SU-DHL-6 (cell line): ENCODE results near the gene ALDH3A2.

Experiments
- H2AFZ ChIP-seq: fragments of 200-600 bp; sonication (generic); 2 replicates; pipeline ENCODE4 v1.6.1; 2014; ENCODE audit warnings: low read depth, mild to moderate bottlenecking, moderate library complexity, mixed read lengths, antibody characterized with exemption, low read length; ENCODE audit not compliant: severe bottlenecking
- H3F3A ChIP-seq: fragments of 200-600 bp; shearing (Covaris generic); 2 replicates; pipeline ENCODE4 v1.6.0; 2016; ENCODE audit warnings: antibody characterized with exemption, mild to moderate bottlenecking; ENCODE audit not compliant: insufficient read depth
- H3K27ac ChIP-seq: fragments of 200-600 bp; sonication (generic); 2 replicates; pipeline ENCODE4 v1.5.1; 2016; ENCODE audit warnings: low read depth, mild to moderate bottlenecking, low read length, moderate library complexity, mixed read lengths
- H3K27me3 ChIP-seq: fragments of 200-600 bp; sonication (generic), shearing (Covaris generic); 2 replicates; pipeline ENCODE4 v1.6.0; 2014; ENCODE audit warnings: mild to moderate bottlenecking, low read length
- H3K36me3 ChIP-seq: fragments of 200-600 bp; sonication (generic); 2 replicates; pipeline ENCODE4 v1.6.1; 2014; ENCODE audit warnings: mild to moderate bottlenecking, low read length, mixed read lengths
- H3K4me2 ChIP-seq: fragments of 300-600, 200-600 bp; shearing (Covaris generic), sonication (generic); 2 replicates; pipeline ENCODE4 v1.6.0; 2014; ENCODE audit warnings: low read length, low read depth, mild to moderate bottlenecking; ENCODE audit not compliant: poor library complexity, severe bottlenecking
- H3K4me3 ChIP-seq: fragments of 200-600 bp; sonication (generic); 2 replicates; pipeline ENCODE4 v1.5.1; 2014; ENCODE audit warnings: antibody characterized with exemption, low read length, mild to moderate bottlenecking, mixed read lengths; ENCODE audit not compliant: insufficient read depth, poor library complexity, severe bottlenecking
- H3K79me2 ChIP-seq: fragments of 200-600 bp; sonication (generic); 2 replicates; pipeline ENCODE4 v1.6.1; 2014; ENCODE audit warnings: mild to moderate bottlenecking, low read length, moderate library complexity; ENCODE audit not compliant: insufficient read depth
- H3K9ac ChIP-seq: fragments of 200-600 bp; sonication (generic); 2 replicates; pipeline ENCODE4 v1.7.0; 2014; ENCODE audit warnings: mild to moderate bottlenecking, low read length
- H3K9me2 ChIP-seq: fragments of 200-600 bp; sonication (generic); replicated peaks from 2 replicates; pipeline ENCODE4 v1.6.1; 2014; ENCODE audit warnings: low read length; ENCODE audit not compliant: insufficient read depth
- H3K9me3 ChIP-seq: fragments of 200-600 bp; sonication (generic); 2 replicates; pipeline ENCODE4 v1.6.1; 2014; ENCODE audit warnings: low read length, mixed read lengths; ENCODE audit not compliant: insufficient read depth
- H4K20me1 ChIP-seq: fragments of 200-600 bp; sonication (generic); 2 replicates; pipeline ENCODE4 v1.6.1; 2014; ENCODE audit warnings: low read depth, mild to moderate bottlenecking, antibody characterized with exemption, low read length, moderate library complexity, mixed read lengths
- EZH2phosphoT487 ChIP-seq: fragments of 200-600 bp; sonication (generic), shearing (Covaris generic); conservative IDR thresholded peaks from 2 replicates; pipeline ENCODE4 v1.6.1; 2018; ENCODE audit warnings: mild to moderate bottlenecking, antibody characterized with exemption, low read length, moderate library complexity, mixed read lengths
- TF ChIP-seq, protein P1 (sequence below): fragments of 200-600 bp; sonication (generic); IDR thresholded peaks from one replicate; pipeline ENCODE4 v1.5.1; 2017; ENCODE audit warnings: antibody characterized with exemption, mild to moderate bottlenecking, low read length, moderate library complexity; ENCODE audit not compliant: insufficient read depth, poor library complexity, severe bottlenecking

Gene ALDH3A2

DNA sequence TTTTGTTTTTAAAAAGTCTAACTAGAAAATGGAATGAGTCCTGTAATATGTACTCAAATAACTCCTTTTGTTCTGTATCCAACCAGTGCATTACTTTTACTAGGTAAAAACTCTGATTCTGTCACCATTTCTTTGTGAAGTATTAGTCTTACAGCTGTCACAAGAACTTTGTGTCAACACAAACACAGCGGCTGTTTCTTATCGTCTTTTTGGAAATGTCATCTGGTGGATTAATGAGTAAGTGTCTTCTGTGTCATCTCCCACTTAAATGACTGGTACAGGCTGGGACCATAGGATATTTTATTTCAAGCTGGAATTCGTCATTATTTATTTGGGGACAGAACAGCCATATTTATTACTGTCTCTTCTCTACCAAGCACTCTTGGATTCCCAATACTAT lies 19.1 kb upstream of the ALDH3A2 start:
- Histone ChIP-seq H3K36me3 (no peaks in the 10 kb centered on the region), H3F3A (no peaks in the 10 kb centered on the region), H2AFZ (no peak overlapping the region), H3K27ac (no peak overlapping the region), H3K9me3 (no peaks in the 10 kb centered on the region), H3K79me2 (no peaks in the 10 kb centered on the region), H4K20me1 (no peaks in the 10 kb centered on the region), H3K4me3 (no peak overlapping the region), H3K9me2 (no peaks in the 10 kb centered on the region), H3K9ac (no peak overlapping the region), H3K4me2 (no peak overlapping the region), H3K27me3 (no peaks in the 10 kb centered on the region)
- TF ChIP-seq, protein P1, sequence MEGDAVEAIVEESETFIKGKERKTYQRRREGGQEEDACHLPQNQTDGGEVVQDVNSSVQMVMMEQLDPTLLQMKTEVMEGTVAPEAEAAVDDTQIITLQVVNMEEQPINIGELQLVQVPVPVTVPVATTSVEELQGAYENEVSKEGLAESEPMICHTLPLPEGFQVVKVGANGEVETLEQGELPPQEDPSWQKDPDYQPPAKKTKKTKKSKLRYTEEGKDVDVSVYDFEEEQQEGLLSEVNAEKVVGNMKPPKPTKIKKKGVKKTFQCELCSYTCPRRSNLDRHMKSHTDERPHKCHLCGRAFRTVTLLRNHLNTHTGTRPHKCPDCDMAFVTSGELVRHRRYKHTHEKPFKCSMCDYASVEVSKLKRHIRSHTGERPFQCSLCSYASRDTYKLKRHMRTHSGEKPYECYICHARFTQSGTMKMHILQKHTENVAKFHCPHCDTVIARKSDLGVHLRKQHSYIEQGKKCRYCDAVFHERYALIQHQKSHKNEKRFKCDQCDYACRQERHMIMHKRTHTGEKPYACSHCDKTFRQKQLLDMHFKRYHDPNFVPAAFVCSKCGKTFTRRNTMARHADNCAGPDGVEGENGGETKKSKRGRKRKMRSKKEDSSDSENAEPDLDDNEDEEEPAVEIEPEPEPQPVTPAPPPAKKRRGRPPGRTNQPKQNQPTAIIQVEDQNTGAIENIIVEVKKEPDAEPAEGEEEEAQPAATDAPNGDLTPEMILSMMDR, result no peak
- no peak for TF ChIP-seq EZH2phosphoT487

DNA sequence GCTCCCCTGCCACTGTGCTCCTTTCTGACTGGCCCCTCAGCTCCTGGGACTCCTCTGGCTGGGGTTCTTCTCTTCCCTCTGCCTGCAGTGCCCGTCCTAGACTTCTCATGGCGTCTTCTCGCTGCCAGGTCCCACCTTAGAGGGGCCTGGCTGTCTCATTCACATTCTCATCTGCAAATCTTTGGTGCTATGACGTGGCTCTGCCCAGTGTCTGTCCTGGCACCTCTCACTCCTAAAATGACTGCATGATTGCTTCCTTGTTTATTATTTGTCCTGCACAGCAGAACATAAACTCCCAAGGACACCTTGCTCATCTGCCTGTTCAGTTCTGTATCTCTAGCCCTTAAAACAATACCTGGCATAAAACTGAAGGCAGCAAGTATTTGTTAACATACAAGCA lies 18.5 kb upstream of the ALDH3A2 start:
- Histone ChIP-seq H2AFZ (no peak overlapping the region), H3K9me3 (no peaks in the 10 kb centered on the region), H3K27me3 (no peaks in the 10 kb centered on the region), H3K27ac (no peak overlapping the region), H3K9me2 (no peaks in the 10 kb centered on the region), H3F3A (no peaks in the 10 kb centered on the region), H3K4me3 (no peak overlapping the region), H3K4me2 (no peak overlapping the region), H3K9ac (no peak overlapping the region), H4K20me1 (no peaks in the 10 kb centered on the region), H3K36me3 (no peaks in the 10 kb centered on the region), H3K79me2 (no peaks in the 10 kb centered on the region)
- TF ChIP-seq EZH2phosphoT487, result no peak
- TF ChIP-seq, protein P1, result no peak

DNA sequence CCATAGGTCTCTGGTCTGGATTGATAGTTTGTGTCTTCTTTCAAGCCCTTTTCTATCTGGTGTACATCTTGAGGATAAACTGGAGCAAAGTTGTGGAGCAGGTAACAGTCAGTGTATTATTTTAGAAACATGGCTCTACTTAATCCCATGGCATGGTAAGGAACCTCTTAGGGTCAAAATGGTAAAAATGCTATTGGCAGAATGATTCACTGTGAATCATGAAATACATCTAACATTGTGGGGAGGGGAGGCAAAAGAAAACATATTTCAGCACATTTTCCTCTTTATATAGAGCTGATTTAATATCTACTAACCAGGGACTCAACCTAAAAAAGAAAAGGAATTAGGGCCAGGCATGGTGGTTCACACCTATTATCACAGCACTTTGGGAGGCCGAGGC lies 17.9 kb upstream of the ALDH3A2 start:
- H3K4me2 ChIP-seq, result no peak overlapping the region
- H3K27me3 ChIP-seq, result no peaks in the 10 kb centered on the region
- H3K27ac ChIP-seq, result no peak overlapping the region
- TF ChIP-seq, protein P1, result no peak
- TF ChIP-seq EZH2phosphoT487, result no peak
- H3K4me3 ChIP-seq, result no peak overlapping the region
- H3K9me2 ChIP-seq, result no peaks in the 10 kb centered on the region
- H3F3A ChIP-seq, result no peaks in the 10 kb centered on the region
- H3K9me3 ChIP-seq, result no peaks in the 10 kb centered on the region
- H2AFZ ChIP-seq, result no peak overlapping the region
- no peak overlapping the region for H3K9ac ChIP-seq
- no peaks in the 10 kb centered on the region for H4K20me1 ChIP-seq
- H3K79me2 ChIP-seq, result no peaks in the 10 kb centered on the region
- H3K36me3 ChIP-seq, result no peaks in the 10 kb centered on the region

DNA sequence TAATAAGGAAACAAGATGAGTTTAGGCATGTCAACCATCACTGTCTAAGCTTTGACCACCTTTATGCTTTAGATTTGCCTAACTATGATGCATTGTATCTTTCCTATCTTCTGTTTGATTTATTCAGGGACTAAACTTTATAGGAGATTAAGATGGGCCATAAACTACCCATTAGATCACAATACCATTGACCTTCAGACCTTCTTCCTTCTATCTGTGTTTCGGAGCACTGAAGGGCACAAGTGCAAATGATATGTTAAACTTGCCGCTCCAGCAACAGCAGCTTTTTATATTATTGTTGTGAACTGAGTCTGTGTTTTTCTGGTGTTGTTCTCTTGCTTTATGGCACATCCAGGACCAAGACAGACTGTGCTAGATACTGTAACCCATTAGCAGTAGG lies 16.6 kb upstream of the ALDH3A2 start:
- H3F3A ChIP-seq, result no peaks in the 10 kb centered on the region
- no peak overlapping the region for H3K9ac ChIP-seq
- no peaks in the 10 kb centered on the region for H4K20me1 ChIP-seq
- no peak overlapping the region for H3K27ac ChIP-seq
- H3K4me3 ChIP-seq, result no peak overlapping the region
- TF ChIP-seq, protein P1, result no peak
- no peak for TF ChIP-seq EZH2phosphoT487
- no peaks in the 10 kb centered on the region for H3K79me2 ChIP-seq
- no peaks in the 10 kb centered on the region for H3K9me2 ChIP-seq
- H3K36me3 ChIP-seq, result no peaks in the 10 kb centered on the region
- H3K4me2 ChIP-seq, result no peak overlapping the region
- no peak overlapping the region for H2AFZ ChIP-seq
- no peaks in the 10 kb centered on the region for H3K27me3 ChIP-seq
- no peaks in the 10 kb centered on the region for H3K9me3 ChIP-seq
